ENCODE data around the gene DEPDC7.
A peak's percentile ranks its signal among the peaks of the same experiment; 100 is the strongest.
"Not testable (repeated sequence)": the region's sequence is repeated elsewhere in the genome, so short reads cannot be mapped to it uniquely, and the experiment has no call there.

Gene DEPDC7

DNA sequence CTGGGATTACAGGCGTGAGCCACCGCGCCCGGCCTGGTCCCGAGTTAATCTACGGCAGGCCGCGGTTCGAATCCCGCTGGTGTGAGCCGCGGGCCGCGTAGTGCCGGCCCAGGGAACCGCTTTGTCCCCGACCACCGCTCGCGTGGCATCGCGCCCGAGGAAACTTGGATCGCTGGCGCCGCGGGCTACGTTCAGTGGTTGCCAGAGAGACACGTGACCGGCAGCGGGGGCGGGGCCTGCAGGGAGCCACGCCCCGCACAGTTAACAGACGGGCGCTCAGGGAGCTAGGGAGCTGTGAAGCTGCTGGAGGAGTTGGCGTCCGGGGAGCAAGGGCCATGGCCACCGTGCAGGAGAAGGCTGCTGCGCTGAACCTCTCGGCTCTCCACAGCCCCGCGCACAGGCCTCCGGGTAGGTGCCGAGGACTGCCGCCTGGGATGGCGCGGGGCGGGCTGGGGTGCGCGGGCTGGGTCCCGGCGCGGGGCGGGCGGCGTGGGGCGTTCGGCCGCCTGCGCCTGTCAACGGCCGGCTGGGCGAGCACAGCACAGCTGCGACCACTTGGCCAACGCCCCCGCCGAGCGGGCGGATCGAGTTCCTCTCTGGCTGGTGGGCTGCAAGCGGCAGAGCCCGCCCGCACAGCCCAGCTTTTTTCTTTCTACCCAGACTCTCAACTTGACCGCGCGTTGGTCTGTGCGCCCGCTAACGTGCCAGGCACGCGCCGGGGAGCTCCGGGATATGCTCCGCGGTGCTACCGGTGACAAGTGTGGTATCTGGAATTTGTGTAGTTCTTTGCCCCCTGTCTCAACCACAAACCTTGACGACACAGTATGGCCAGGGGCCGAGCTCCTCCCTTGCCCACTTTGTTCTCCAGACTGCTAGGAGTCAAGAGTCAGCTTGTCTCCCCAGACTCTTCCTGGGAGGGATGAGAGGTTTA lies at the start of gene DEPDC7:
Gene DEPDC7 (plus strand): TSS at position 258 of the 931 bp plus-strand sequence. CDS start 78 bp downstream, at position 336.
- peak within 1 kb of the TSS; percentile 24 for H3K9ac ChIP-seq (ENCODE audit: low read length)
- peaks cover 27% of the 10 kb centered on the region for H3K27me3 ChIP-seq (ENCODE audit: control insufficient read depth, insufficient read depth, low read length)
- H3K27ac ChIP-seq (ENCODE audit: low read length), result no peak within 1 kb of the TSS
- peaks cover 10% of the 10 kb centered on the region for H3K4me1 ChIP-seq (ENCODE audit: control insufficient read depth, low read depth, low read length)
- H3K36me3 ChIP-seq (ENCODE audit: control insufficient read depth, low read depth, low read length), result no peaks in the 10 kb centered on the region
- H3K9me3 ChIP-seq (ENCODE audit: control insufficient read depth, low read depth, low read length), result no peaks in the 10 kb centered on the region
- peak within 1 kb of the TSS; percentile 66 for H3K4me3 ChIP-seq (ENCODE audit: low read length)

DNA sequence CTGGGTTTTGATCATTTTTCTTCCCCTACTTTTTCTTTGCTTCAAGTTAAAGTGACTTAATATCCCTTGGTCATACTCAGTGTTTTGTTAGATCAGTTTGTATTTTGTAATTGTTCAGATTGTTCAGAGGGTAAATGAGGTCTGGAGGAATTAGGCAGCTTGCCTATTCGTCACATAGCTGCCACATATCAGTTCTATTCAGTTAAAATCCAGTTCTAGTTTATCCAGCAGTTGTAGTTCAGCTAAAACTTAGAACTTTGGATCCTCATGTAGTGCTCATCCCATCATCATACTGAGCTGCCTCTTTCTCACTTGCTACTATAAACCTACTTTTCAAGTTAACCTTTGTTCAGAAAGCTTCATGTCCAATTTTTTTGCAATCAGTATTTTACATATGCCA lies 47.1 kb upstream of the DEPDC7 start:
- Histone ChIP-seq H3K9me3 (ENCODE audit: control insufficient read depth, low read depth, low read length) (no peaks in the 10 kb centered on the region), H3K4me1 (ENCODE audit: control insufficient read depth, low read depth, low read length) (no peaks in the 10 kb centered on the region), H3K4me3 (ENCODE audit: low read length) (no peak overlapping the region), H3K36me3 (ENCODE audit: control insufficient read depth, low read depth, low read length) (peaks cover 88% of the 10 kb centered on the region), H3K27me3 (ENCODE audit: control insufficient read depth, insufficient read depth, low read length) (no peaks in the 10 kb centered on the region), H3K9ac (ENCODE audit: low read length) (no peak overlapping the region), H3K27ac (ENCODE audit: low read length) (no peak overlapping the region)

- H3K36me3 ChIP-seq (ENCODE audit: control insufficient read depth, low read depth, low read length), result peaks cover 90% of the 10 kb centered on the region
- not testable (repeated sequence) for H3K27ac ChIP-seq (ENCODE audit: low read length); H3K4me3 ChIP-seq (ENCODE audit: low read length); H3K9me3 ChIP-seq (ENCODE audit: control insufficient read depth, low read depth, low read length); H3K27me3 ChIP-seq (ENCODE audit: control insufficient read depth, insufficient read depth, low read length); H3K9ac ChIP-seq (ENCODE audit: low read length); H3K4me1 ChIP-seq (ENCODE audit: control insufficient read depth, low read depth, low read length)
Observed at GRCh38 chr11:32972233-32972632, 43.4 kb upstream of the DEPDC7 start.

DNA sequence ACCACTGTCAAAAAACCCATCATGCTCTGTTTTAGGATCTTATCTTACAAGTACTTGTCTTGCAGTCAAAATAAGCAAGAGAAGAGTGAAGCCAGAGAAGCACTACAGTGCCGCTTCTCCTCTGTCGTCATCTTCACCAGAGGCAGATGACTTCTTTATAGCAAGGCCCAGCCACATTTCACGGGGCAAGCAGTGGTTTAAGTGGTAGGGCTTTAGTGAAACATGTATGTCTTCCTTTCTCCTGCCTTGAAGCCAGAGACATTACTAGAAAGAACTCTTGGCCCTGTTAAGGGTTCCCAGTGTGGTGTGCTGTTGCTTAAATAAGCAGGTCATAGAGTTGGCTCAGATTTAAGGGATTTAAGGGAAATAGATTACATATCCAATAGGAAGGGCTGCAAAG lies 42.9 kb upstream of the DEPDC7 start:
- Histone ChIP-seq H3K27me3 (ENCODE audit: control insufficient read depth, insufficient read depth, low read length) (no peaks in the 10 kb centered on the region), H3K9me3 (ENCODE audit: control insufficient read depth, low read depth, low read length) (no peaks in the 10 kb centered on the region), H3K9ac (ENCODE audit: low read length) (no peak overlapping the region), H3K27ac (ENCODE audit: low read length) (no peak overlapping the region), H3K36me3 (ENCODE audit: control insufficient read depth, low read depth, low read length) (peaks cover 90% of the 10 kb centered on the region), H3K4me1 (ENCODE audit: control insufficient read depth, low read depth, low read length) (no peaks in the 10 kb centered on the region), H3K4me3 (ENCODE audit: low read length) (no peak overlapping the region)

DNA sequence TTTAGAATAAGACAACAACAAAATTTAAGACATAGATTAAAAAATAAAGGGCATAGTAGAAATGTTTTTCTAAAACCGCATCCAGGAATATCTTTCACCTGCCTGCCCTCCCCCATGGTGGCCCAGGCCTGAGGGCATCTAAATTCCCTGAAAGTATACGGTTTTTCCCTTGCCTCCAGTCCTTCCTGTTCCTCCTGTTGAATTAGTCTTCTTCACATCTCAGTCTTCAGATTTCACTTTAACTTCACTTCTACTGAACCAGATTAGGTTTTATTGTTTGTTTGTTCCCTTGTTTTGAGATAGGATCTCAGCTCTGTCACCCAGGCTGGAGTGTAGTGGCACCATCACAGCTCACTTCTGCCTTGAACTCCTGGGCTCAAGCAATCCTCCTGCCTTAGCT lies 33.1 kb upstream of the DEPDC7 start:
- no peak overlapping the region for H3K27ac ChIP-seq (ENCODE audit: low read length)
- H3K27me3 ChIP-seq (ENCODE audit: control insufficient read depth, insufficient read depth, low read length), result no peaks in the 10 kb centered on the region
- H3K4me1 ChIP-seq (ENCODE audit: control insufficient read depth, low read depth, low read length), result no peaks in the 10 kb centered on the region
- no peak overlapping the region for H3K9ac ChIP-seq (ENCODE audit: low read length)
- no peak overlapping the region for H3K4me3 ChIP-seq (ENCODE audit: low read length)
- H3K36me3 ChIP-seq (ENCODE audit: control insufficient read depth, low read depth, low read length), result peaks cover 20% of the 10 kb centered on the region
- H3K9me3 ChIP-seq (ENCODE audit: control insufficient read depth, low read depth, low read length), result no peaks in the 10 kb centered on the region

- H3K27me3 ChIP-seq (ENCODE audit: control insufficient read depth, insufficient read depth, low read length), result no peaks in the 10 kb centered on the region
- no peak overlapping the region for H3K9ac ChIP-seq (ENCODE audit: low read length)
- H3K9me3 ChIP-seq (ENCODE audit: control insufficient read depth, low read depth, low read length), result no peaks in the 10 kb centered on the region
- no peaks in the 10 kb centered on the region for H3K4me1 ChIP-seq (ENCODE audit: control insufficient read depth, low read depth, low read length)
- no peak overlapping the region for H3K27ac ChIP-seq (ENCODE audit: low read length)
- peaks cover 11% of the 10 kb centered on the region for H3K36me3 ChIP-seq (ENCODE audit: control insufficient read depth, low read depth, low read length)
- H3K4me3 ChIP-seq (ENCODE audit: low read length), result no peak overlapping the region
Observed at GRCh38 chr11:32983506-32983905, 32.2 kb upstream of the DEPDC7 start.

- no peak overlapping the region for H3K27ac ChIP-seq (ENCODE audit: low read length)
- no peaks in the 10 kb centered on the region for H3K9me3 ChIP-seq (ENCODE audit: control insufficient read depth, low read depth, low read length)
- no peaks in the 10 kb centered on the region for H3K4me1 ChIP-seq (ENCODE audit: control insufficient read depth, low read depth, low read length)
- H3K36me3 ChIP-seq (ENCODE audit: control insufficient read depth, low read depth, low read length), result no peaks in the 10 kb centered on the region
- no peak overlapping the region for H3K4me3 ChIP-seq (ENCODE audit: low read length)
- no peak overlapping the region for H3K9ac ChIP-seq (ENCODE audit: low read length)
- no peaks in the 10 kb centered on the region for H3K27me3 ChIP-seq (ENCODE audit: control insufficient read depth, insufficient read depth, low read length)
Observed at GRCh38 chr11:32985600-32985999, 30.1 kb upstream of the DEPDC7 start.

DNA sequence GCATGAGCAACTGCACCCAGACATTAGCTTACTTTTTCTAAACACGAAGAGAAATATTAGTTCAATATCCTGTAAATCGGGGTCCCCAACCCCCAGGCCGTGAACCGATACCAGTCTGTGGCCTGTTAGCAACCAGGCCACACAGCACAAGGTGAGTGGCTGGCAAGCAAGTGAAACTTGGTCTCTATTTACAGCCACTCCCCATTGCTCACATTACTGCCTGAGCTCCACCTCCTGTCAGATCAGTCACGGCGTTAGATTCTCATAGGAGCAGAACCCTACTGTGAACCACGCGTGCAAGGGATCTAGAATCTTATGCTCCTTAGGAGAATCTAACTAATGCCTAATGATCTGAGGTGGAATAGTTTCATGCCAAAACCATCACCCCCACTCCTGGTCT lies 27.8 kb upstream of the DEPDC7 start:
- H3K36me3 ChIP-seq (ENCODE audit: control insufficient read depth, low read depth, low read length), result no peaks in the 10 kb centered on the region

GRCh38 chr11:32990481-32990880 lies 25.2 kb upstream of the DEPDC7 start:
- no peaks in the 10 kb centered on the region for H3K9me3 ChIP-seq (ENCODE audit: control insufficient read depth, low read depth, low read length)
- H3K9ac ChIP-seq (ENCODE audit: low read length), result no peak overlapping the region

More for the DNA sequence above, 27.8 kb upstream of the DEPDC7 start:
- Histone ChIP-seq H3K4me3 (ENCODE audit: low read length) (no peak overlapping the region), H3K27ac (ENCODE audit: low read length) (no peak overlapping the region), H3K9me3 (ENCODE audit: control insufficient read depth, low read depth, low read length) (no peaks in the 10 kb centered on the region), H3K9ac (ENCODE audit: low read length) (no peak overlapping the region), H3K27me3 (ENCODE audit: control insufficient read depth, insufficient read depth, low read length) (no peaks in the 10 kb centered on the region), H3K4me1 (ENCODE audit: control insufficient read depth, low read depth, low read length) (no peaks in the 10 kb centered on the region)

DNA sequence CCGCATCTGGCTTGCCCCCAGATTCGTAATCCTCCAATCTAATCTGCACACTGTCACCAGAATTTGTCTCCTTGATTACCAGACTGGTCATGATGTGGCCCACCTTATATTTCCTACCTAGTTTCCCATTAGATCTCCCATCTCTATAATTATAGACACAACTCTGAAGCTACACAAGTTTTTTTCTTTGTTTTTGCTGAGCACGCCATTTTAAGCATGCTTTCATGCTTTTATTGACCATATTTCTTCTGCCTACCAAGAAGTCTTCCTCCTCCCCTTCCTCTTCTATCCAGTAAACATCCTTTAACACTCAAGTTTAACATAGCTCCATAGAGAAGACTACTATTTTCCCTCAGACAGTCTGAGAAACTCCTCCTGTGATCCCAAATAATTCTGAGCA lies 24.3 kb upstream of the DEPDC7 start:
- no peaks in the 10 kb centered on the region for H3K9me3 ChIP-seq (ENCODE audit: control insufficient read depth, low read depth, low read length)
- H3K27ac ChIP-seq (ENCODE audit: low read length), result no peak overlapping the region
- no peak overlapping the region for H3K9ac ChIP-seq (ENCODE audit: low read length)
- no peak overlapping the region for H3K4me3 ChIP-seq (ENCODE audit: low read length)
- no peaks in the 10 kb centered on the region for H3K36me3 ChIP-seq (ENCODE audit: control insufficient read depth, low read depth, low read length)
- no peaks in the 10 kb centered on the region for H3K27me3 ChIP-seq (ENCODE audit: control insufficient read depth, insufficient read depth, low read length)
- no peaks in the 10 kb centered on the region for H3K4me1 ChIP-seq (ENCODE audit: control insufficient read depth, low read depth, low read length)

More at GRCh38 chr11:32990481-32990880, 25.2 kb upstream of the DEPDC7 start:
- Histone ChIP-seq H3K4me1 (ENCODE audit: control insufficient read depth, low read depth, low read length) (no peaks in the 10 kb centered on the region), H3K4me3 (ENCODE audit: low read length) (no peak overlapping the region), H3K27me3 (ENCODE audit: control insufficient read depth, insufficient read depth, low read length) (no peaks in the 10 kb centered on the region), H3K27ac (ENCODE audit: low read length) (no peak overlapping the region), H3K36me3 (ENCODE audit: control insufficient read depth, low read depth, low read length) (no peaks in the 10 kb centered on the region)

GRCh38 chr11:32991898-32992297 lies 23.8 kb upstream of the DEPDC7 start:
- H3K4me1 ChIP-seq (ENCODE audit: control insufficient read depth, low read depth, low read length), result no peaks in the 10 kb centered on the region
- H3K36me3 ChIP-seq (ENCODE audit: control insufficient read depth, low read depth, low read length), result no peaks in the 10 kb centered on the region
- no peak overlapping the region for H3K9ac ChIP-seq (ENCODE audit: low read length)
- no peaks in the 10 kb centered on the region for H3K9me3 ChIP-seq (ENCODE audit: control insufficient read depth, low read depth, low read length)
- no peak overlapping the region for H3K4me3 ChIP-seq (ENCODE audit: low read length)
- no peaks in the 10 kb centered on the region for H3K27me3 ChIP-seq (ENCODE audit: control insufficient read depth, insufficient read depth, low read length)
- no peak overlapping the region for H3K27ac ChIP-seq (ENCODE audit: low read length)

GRCh38 chr11:33000181-33000580 lies 15.5 kb upstream of the DEPDC7 start:
- Histone ChIP-seq H3K27me3 (ENCODE audit: control insufficient read depth, insufficient read depth, low read length) (no peaks in the 10 kb centered on the region), H3K36me3 (ENCODE audit: control insufficient read depth, low read depth, low read length) (no peaks in the 10 kb centered on the region), H3K9ac (ENCODE audit: low read length) (no peak overlapping the region), H3K27ac (ENCODE audit: low read length) (no peak overlapping the region), H3K9me3 (ENCODE audit: control insufficient read depth, low read depth, low read length) (no peaks in the 10 kb centered on the region), H3K4me3 (ENCODE audit: low read length) (no peak overlapping the region), H3K4me1 (ENCODE audit: control insufficient read depth, low read depth, low read length) (no peaks in the 10 kb centered on the region)
